Fibroblast of the aortic adventitia (primary cell): ENCODE results near the gene RRM2. TPM values are rescaled to one million over a fixed set of nuclear protein-coding genes. Genes with fewer than 3 reads are reported as not detected.

Experiments used
- DNase-seq: peaks from one replicate; pipeline ENCODE4 v3.0.0-alpha.2; 2010; ENCODE audit warnings: low read depth
- H3K4me3 ChIP-seq: 2 replicates; pipeline ENCODE4 v1.5.1; 2011; ENCODE audit warnings: low read depth, mild to moderate bottlenecking, control low read depth, low read length, moderate library complexity
- CTCF ChIP-seq: IDR thresholded peaks from 2 replicates; pipeline ENCODE4 v1.5.1; 2011; ENCODE audit warnings: mild to moderate bottlenecking, low read length, control low read depth, inconsistent platforms; ENCODE audit not compliant: insufficient read depth
- small RNA-seq: library from RNA; depleted of rRNA; stranded (forward); fragments of <200 nt; gene quantifications from one replicate; pipeline ENCODE3, GENCODE V24; 2012
- total RNA-seq: library from RNA; depleted of rRNA; stranded (reverse); fragments of >200 nt; gene quantifications from 2 replicates; pipeline ENCODE4 v1.2.3, GENCODE V29; 2012; ENCODE audit warnings: low replicate concordance

RRM2 gene
- total RNA-seq, 1 donor = 91.4 TPM

DNA sequence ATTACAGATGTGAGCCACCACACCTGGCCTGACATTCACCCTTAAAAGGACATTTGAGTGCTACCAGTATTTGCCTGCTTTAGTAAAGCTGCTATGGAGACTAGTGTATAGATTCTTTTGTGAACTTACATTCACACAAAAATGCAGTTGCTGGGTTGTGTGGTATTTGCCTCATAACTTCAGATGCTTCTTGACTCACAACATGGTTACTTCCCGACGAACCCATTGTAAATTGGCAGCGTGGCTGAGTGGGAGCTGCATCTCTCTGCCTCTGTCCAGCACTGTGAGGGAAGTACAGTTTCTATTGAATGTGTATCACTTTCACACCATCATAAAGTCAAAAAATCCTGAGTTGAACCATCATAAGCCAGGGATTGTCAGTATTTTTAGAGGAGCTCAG, 56.9 kb downstream of the RRM2 start:
- H3K4me3 ChIP-seq = no peak overlapping the region
- no peak for DNase-seq
- TF ChIP-seq CTCF = no peak

GRCh38 chr2:10180229-10180628, 57.7 kb downstream of the RRM2 start:
- no peak overlapping the region for H3K4me3 ChIP-seq
- no peak for TF ChIP-seq CTCF
- no peak for DNase-seq

Small RNA genes within 50 kb of the gene (small RNA-seq; reads per million reads assigned to genes)
- gene RF00410 = not detected
- not detected for gene RF00568

Other genes with a start within 250 kb of the RRM2 start
- 1.3 TPM in 1 of 2 replicates, not detected in the other for gene GRHL1, start 171.0 kb upstream of the RRM2 start, total RNA-seq
- gene KLF11, start 79.2 kb upstream of the RRM2 start, total RNA-seq = 6.3 and 17.2 TPM in 2 replicates
- 3.2 and 7.0 TPM in 2 replicates for gene CYS1, start 42.3 kb upstream of the RRM2 start, total RNA-seq
- 6.5 and 34.4 TPM in 2 replicates for gene HPCAL1, start 180.2 kb downstream of the RRM2 start, total RNA-seq